B cell (primary cell): ENCODE data around the gene IQGAP1. TPM values are rescaled to one million over a fixed set of nuclear protein-coding genes. Genes with fewer than 3 reads are reported as not detected.

Experiments used
- ATAC-seq: fragments of 200-7000 bp; cut with Tn5 transposase; one replicate; pipeline ENCODE4 v1.10.0; 2021; ENCODE audit warnings: low read depth, mild to moderate bottlenecking, moderate number of reproducible peaks, moderate library complexity
- CTCF ChIA-PET: fragments of 350-600 bp; sonication (Branson Sonifier 250); formaldehyde crosslinking; loops from one replicate; lab custom pipeline; 2021; ENCODE audit warnings: antibody characterized with exemption, inconsistent platforms; lab: Charles Lee
- POLR2A ChIA-PET: fragments of 350-600 bp; sonication (Branson Sonifier 250); formaldehyde crosslinking; loops from one replicate; lab custom pipeline; 2021; ENCODE audit warnings: antibody characterized with exemption; lab: Charles Lee
- DNase-seq: peaks from one replicate; pipeline ENCODE4 v3.0.0; 2013
- H2AFZ ChIP-seq: 2 replicates; pipeline ENCODE4 v1.6.1; 2012; ENCODE audit warnings: mild to moderate bottlenecking, low read depth, low read length; ENCODE audit not compliant: insufficient read depth, poor library complexity, severe bottlenecking
- H3K27ac ChIP-seq, 2 donors: 1 replicate in 1 of 2; 2 replicates in 1 of 2; pipeline ENCODE4 v1.5.1; 2012 to 2013; ENCODE audit warnings: low read length in 2 of 2, mild to moderate bottlenecking in 2 of 2, moderate library complexity in 1 of 2
- H3K27me3 ChIP-seq, 4 experiments: fragments of 200-600 bp in 1 of 4; sonication (generic) in 1 of 4; replicated peaks in 1 of 4; 1 replicate in 2 of 4; 2 replicates in 2 of 4; pipeline versions ENCODE4 v1.6.1 to v1.7.0; 2013 to 2016; ENCODE audit warnings: low read length in 3 of 4, mild to moderate bottlenecking in 2 of 4, mixed read lengths in 1 of 4, moderate library complexity in 1 of 4; ENCODE audit not compliant: insufficient read depth in 4 of 4, control insufficient read depth in 3 of 4; ENCODE audit errors: control extremely low read depth in 1 of 4
- H3K36me3 ChIP-seq, 2 experiments: replicated peaks in 1 of 2; 1 replicate in 1 of 2; 2 replicates in 1 of 2; pipeline versions ENCODE4 v1.6.1 to v1.7.1; 2013; ENCODE audit warnings: low read length in 1 of 2; ENCODE audit not compliant: insufficient read depth in 2 of 2, control insufficient read depth in 1 of 2; ENCODE audit errors: control extremely low read depth in 1 of 2, extremely low read depth in 1 of 2
- H3K4me1 ChIP-seq, 2 donors: fragments of 200-600 bp in 1 of 2; sonication (generic) in 1 of 2; 1 replicate in 1 of 2; 2 replicates in 1 of 2; pipeline versions ENCODE4 v1.5.1 to v1.6.1; 2013 to 2017; ENCODE audit warnings: low read length in 2 of 2; ENCODE audit not compliant: control insufficient read depth in 2 of 2, insufficient read depth in 2 of 2
- H3K4me2 ChIP-seq: replicated peaks from 2 replicates; pipeline ENCODE3; 2012; ENCODE audit warnings: mild to moderate bottlenecking, low read depth, low read length; ENCODE audit not compliant: poor library complexity, severe bottlenecking
- H3K4me3 ChIP-seq, 5 experiments: fragments of 200-600 bp in 1 of 5; sonication (generic) in 1 of 5; 1 replicate in 3 of 5; 2 replicates in 2 of 5; pipeline versions ENCODE4 v1.5.1 to v1.7.0; 2011 to 2016; ENCODE audit warnings: low read length in 4 of 5, mild to moderate bottlenecking in 4 of 5, low read depth in 2 of 5, control low read depth in 1 of 5, moderate library complexity in 1 of 5; ENCODE audit not compliant: insufficient read depth in 1 of 5; ENCODE audit errors: control extremely low read depth in 1 of 5, extremely low read depth in 1 of 5
- H3K79me2 ChIP-seq: fragments of 200-600 bp; sonication (generic); one replicate; pipeline ENCODE4 v1.6.0; 2016; ENCODE audit warnings: low read length; ENCODE audit not compliant: control insufficient read depth, insufficient read depth
- H3K9ac ChIP-seq: fragments of 200-600 bp; sonication (generic); 2 replicates; pipeline ENCODE4 v1.6.1; 2017; ENCODE audit warnings: mild to moderate bottlenecking, low read length, moderate library complexity
- H3K9me3 ChIP-seq, 3 donors: one replicate each; pipeline versions ENCODE4 v1.6.1 to v1.7.1; 2013; ENCODE audit warnings: low read length in 2 of 3; ENCODE audit not compliant: control insufficient read depth in 2 of 3, insufficient read depth in 1 of 3; ENCODE audit errors: control extremely low read depth in 1 of 3
- H4K20me1 ChIP-seq: 2 replicates; pipeline ENCODE4 v1.6.0; 2012; ENCODE audit warnings: mild to moderate bottlenecking, low read length; ENCODE audit not compliant: insufficient read depth, control insufficient read depth, poor library complexity, severe bottlenecking
- H3K27ac Mint-ChIP-seq: one replicate; pipeline ENCODE4 v1.8.0; 2021; ENCODE audit warnings: mixed read lengths
- H3K27me3 Mint-ChIP-seq: one replicate; pipeline ENCODE4 v1.8.0; 2021; ENCODE audit warnings: mixed read lengths
- H3K4me1 Mint-ChIP-seq: one replicate; pipeline ENCODE4 v1.8.0; 2021; ENCODE audit warnings: mixed read lengths
- H3K4me3 Mint-ChIP-seq: one replicate; pipeline ENCODE4 v1.8.0; 2021; ENCODE audit warnings: mixed read lengths
- H3K9me3 Mint-ChIP-seq: one replicate; pipeline ENCODE4 v1.8.0; 2022; ENCODE audit warnings: mixed read lengths; ENCODE audit not compliant: insufficient read depth
- EZH2 ChIP-seq: IDR thresholded peaks from 2 replicates; pipeline ENCODE4 v1.6.1; 2012; ENCODE audit warnings: borderline replicate concordance, low read depth, mild to moderate bottlenecking, moderate library complexity, low read length; ENCODE audit not compliant: insufficient read depth, poor library complexity, severe bottlenecking
- WGBS: methylation state at CpG from one replicate; pipeline ENCODE4 v1.1.5; 2013; ENCODE audit warnings: missing lambda C conversion rate; ENCODE audit not compliant: insufficient coverage; 5-methylcytosine and 5-hydroxymethylcytosine counted together
- intact Hi-C: fragments of 100-400 bp; cut with micrococcal nuclease; formaldehyde crosslinking; loops from one replicate; pipeline ENCODE4 v1.10.0; 2022
- polyA plus RNA-seq: library from polyadenylated mRNA; depleted of rRNA; stranded (reverse); fragments of >200 nt; gene quantifications from 2 replicates; pipeline ENCODE4 v1.2.3, GENCODE V29; 2012
- total RNA-seq, 2 donors: library from RNA; stranded (reverse); fragments of 120-200 nt in 1 of 2; gene quantifications; 1 replicate in 1 of 2; 2 replicates in 1 of 2; pipeline versions ENCODE4 v1.2.3 to v1.2.4, GENCODE V29; 2013 to 2022
- TF ChIP-seq, protein P1 (sequence below): fragments of 200-600 bp; IDR thresholded peaks from one replicate; pipeline ENCODE4 v1.8.0; 2022; ENCODE audit warnings: antibody characterized with exemption, mild to moderate bottlenecking

IQGAP1 gene
- total and polyA plus RNA-seq, 2 donors (not counting 1 experiment from before 2014, with no cell fraction given): 49.7 to 216 TPM

DNA sequence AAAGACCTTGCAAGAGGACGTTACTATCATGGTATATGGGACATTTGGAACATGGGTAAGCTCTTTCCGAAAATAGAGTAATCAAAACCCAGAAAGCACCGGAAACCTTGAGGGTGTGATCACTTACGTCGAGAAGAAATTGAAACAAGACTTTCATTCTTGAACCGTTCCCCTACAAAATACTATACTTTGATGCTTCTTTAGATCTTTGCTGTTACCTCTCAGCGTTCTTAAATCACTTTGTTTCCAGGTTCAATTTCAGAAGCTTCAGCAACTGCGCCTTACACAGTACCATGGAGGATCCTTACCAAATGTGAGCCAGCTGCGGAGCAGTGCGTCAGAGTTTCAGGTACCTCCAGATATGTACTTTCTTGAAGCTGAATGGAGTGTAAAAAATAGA is 151.7 kb downstream of the IQGAP1 start:
- Mint-ChIP-seq H3K27ac (peak overlapping the region; percentile 67), H3K9me3 (no peaks in the 10 kb centered on the region), H3K4me3 (no peak overlapping the region), H3K4me1 (peaks cover 33% of the 10 kb centered on the region), H3K27me3 (no peaks in the 10 kb centered on the region)
- ATAC-seq (no peak), DNase-seq (no peak)
- CTCF ChIA-PET: interaction anchor here (0.9 to 1.3 kb wide), 4 partner anchors 10 to 25 kb away, joined by 3 to 4 read pairs (median 3); no protein-coding TSS in a partner anchor
- no peak overlapping the region for H3K9ac ChIP-seq
- peaks cover 62% of the 10 kb centered on the region for H3K79me2 ChIP-seq
- no peak for TF ChIP-seq EZH2
- TF ChIP-seq, protein P1, sequence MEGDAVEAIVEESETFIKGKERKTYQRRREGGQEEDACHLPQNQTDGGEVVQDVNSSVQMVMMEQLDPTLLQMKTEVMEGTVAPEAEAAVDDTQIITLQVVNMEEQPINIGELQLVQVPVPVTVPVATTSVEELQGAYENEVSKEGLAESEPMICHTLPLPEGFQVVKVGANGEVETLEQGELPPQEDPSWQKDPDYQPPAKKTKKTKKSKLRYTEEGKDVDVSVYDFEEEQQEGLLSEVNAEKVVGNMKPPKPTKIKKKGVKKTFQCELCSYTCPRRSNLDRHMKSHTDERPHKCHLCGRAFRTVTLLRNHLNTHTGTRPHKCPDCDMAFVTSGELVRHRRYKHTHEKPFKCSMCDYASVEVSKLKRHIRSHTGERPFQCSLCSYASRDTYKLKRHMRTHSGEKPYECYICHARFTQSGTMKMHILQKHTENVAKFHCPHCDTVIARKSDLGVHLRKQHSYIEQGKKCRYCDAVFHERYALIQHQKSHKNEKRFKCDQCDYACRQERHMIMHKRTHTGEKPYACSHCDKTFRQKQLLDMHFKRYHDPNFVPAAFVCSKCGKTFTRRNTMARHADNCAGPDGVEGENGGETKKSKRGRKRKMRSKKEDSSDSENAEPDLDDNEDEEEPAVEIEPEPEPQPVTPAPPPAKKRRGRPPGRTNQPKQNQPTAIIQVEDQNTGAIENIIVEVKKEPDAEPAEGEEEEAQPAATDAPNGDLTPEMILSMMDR: no peak
- peaks cover 28% of the 10 kb centered on the region for H4K20me1 ChIP-seq
- no peak overlapping the region for H2AFZ ChIP-seq
- H3K4me2 ChIP-seq: no peak overlapping the region
- peaks cover 0 to 8% of the 10 kb centered on the region in 2 donors for H3K4me1 ChIP-seq
- intact Hi-C loops: no loop called here
- no peaks in the 10 kb centered on the region for H3K27me3 ChIP-seq
- H3K9me3 ChIP-seq: no peaks in the 10 kb centered on the region
- no peak overlapping the region for H3K4me3 ChIP-seq
- peaks cover 3 to 47% of the 10 kb centered on the region in 2 experiments for H3K36me3 ChIP-seq
- WGBS: 78% methylated on average over 5 of the region's 10 CpGs
- POLR2A ChIA-PET: no interaction called here
- H3K27ac ChIP-seq: no peak overlapping the region

DNA sequence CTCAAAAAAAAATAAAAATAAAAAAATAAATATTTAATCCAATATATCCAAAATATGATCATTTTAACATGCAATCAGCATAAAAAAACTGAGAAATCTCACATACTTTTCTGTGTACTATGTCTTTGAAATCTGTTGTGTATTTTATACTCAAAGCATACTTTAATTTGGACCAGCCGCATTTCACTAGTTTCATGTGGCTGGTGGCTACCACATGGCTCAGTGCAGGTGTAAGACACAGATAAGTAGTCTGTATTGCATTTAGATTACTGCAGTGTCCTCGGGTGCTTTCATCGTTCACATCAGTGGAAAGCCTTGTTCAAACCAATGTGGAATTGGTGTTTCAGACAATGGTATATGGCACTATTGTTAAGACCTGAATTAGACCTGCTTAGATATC is 152.7 kb downstream of the IQGAP1 start:
- Histone ChIP-seq H3K27me3 (no peaks in the 10 kb centered on the region), H3K27ac (no peak overlapping the region), H3K4me1 (peaks cover under 1 to 5% of the 10 kb centered on the region in 2 donors), H3K9ac (no peak overlapping the region), H3K36me3 (peaks cover 6 to 44% of the 10 kb centered on the region in 2 experiments), H3K9me3 (no peaks in the 10 kb centered on the region), H3K4me2 (no peak overlapping the region), H4K20me1 (peaks cover 19% of the 10 kb centered on the region), H3K4me3 (no peak overlapping the region), H2AFZ (no peak overlapping the region), H3K79me2 (peaks cover 55% of the 10 kb centered on the region)
- DNase-seq (no peak), ATAC-seq (no peak)
- WGBS: 93% methylated on average over 3 of the region's 3 CpGs
- ChIA-PET CTCF (interaction anchor here (1.2 kb wide), 1 partner anchor 19 kb away, joined by 4 read pairs; no protein-coding TSS in a partner anchor), POLR2A (no interaction called here)
- H3K4me1 Mint-ChIP-seq: peaks cover 29% of the 10 kb centered on the region
- intact Hi-C loops: no loop called here
- H3K4me3 Mint-ChIP-seq: no peak overlapping the region
- no peaks in the 10 kb centered on the region for H3K27me3 Mint-ChIP-seq
- TF ChIP-seq, protein P1: no peak
- no peak for TF ChIP-seq EZH2
- H3K27ac Mint-ChIP-seq: no peak overlapping the region
- H3K9me3 Mint-ChIP-seq: no peaks in the 10 kb centered on the region
